Hepatocyte (in vitro differentiated cells): ENCODE measurements around the gene FGGY. TPM values are rescaled to one million over a fixed set of nuclear protein-coding genes. Genes with fewer than 3 reads are reported as not detected.

Experiments
- DNase-seq: peaks from one replicate; pipeline ENCODE4 v3.0.0-alpha.2; 2016; ENCODE audit warnings: low spot score
- H2AFZ ChIP-seq: fragments of 200-600 bp; sonication (generic); 2 replicates; pipeline ENCODE4 v1.6.0; 2016; ENCODE audit warnings: antibody characterized with exemption, mild to moderate bottlenecking
- H3K27ac ChIP-seq: fragments of 200-600 bp; sonication (generic); 2 replicates; pipeline ENCODE4 v1.5.1; 2016; ENCODE audit warnings: mild to moderate bottlenecking
- H3K27me3 ChIP-seq: fragments of 200-600 bp; sonication (generic); 2 replicates; pipeline ENCODE4 v1.6.1; 2016
- H3K36me3 ChIP-seq: fragments of 200-600 bp; sonication (generic); replicated peaks from 2 replicates; pipeline ENCODE4 v1.5.1; 2016; ENCODE audit warnings: low read depth; ENCODE audit not compliant: insufficient read depth
- H3K4me1 ChIP-seq: fragments of 200-600 bp; sonication (generic); 2 replicates; pipeline ENCODE4 v1.5.1; 2016; ENCODE audit warnings: mild to moderate bottlenecking, moderate library complexity; ENCODE audit not compliant: insufficient read depth
- H3K4me2 ChIP-seq: fragments of 200-600 bp; sonication (generic); 2 replicates; pipeline ENCODE4 v1.6.0; 2016
- H3K4me3 ChIP-seq: fragments of 200-600 bp; sonication (generic); 2 replicates; pipeline ENCODE4 v1.5.1; 2016; ENCODE audit warnings: mild to moderate bottlenecking
- H3K79me2 ChIP-seq: fragments of 200-600 bp; sonication (generic); 2 replicates; pipeline ENCODE4 v1.6.0; 2017; ENCODE audit warnings: mild to moderate bottlenecking
- H3K9me2 ChIP-seq: fragments of 200-600 bp; sonication (generic); replicated peaks from 2 replicates; pipeline ENCODE4 v1.6.0; 2017; ENCODE audit warnings: mild to moderate bottlenecking; ENCODE audit not compliant: insufficient read depth
- H3K9me3 ChIP-seq: fragments of 200-600 bp; sonication (generic); 2 replicates; pipeline ENCODE4 v1.5.1; 2016; ENCODE audit warnings: low read depth, mild to moderate bottlenecking
- H4K20me1 ChIP-seq: fragments of 200-600 bp; sonication (generic); 2 replicates; pipeline ENCODE4 v1.6.0; 2016; ENCODE audit warnings: mild to moderate bottlenecking; ENCODE audit not compliant: insufficient read depth, poor library complexity, severe bottlenecking
- CTCF ChIP-seq: fragments of 200-600 bp; sonication (generic); IDR thresholded peaks from 2 replicates; pipeline ENCODE4 v1.5.1; 2016; ENCODE audit warnings: antibody characterized with exemption, mild to moderate bottlenecking; ENCODE audit not compliant: poor library complexity
- EZH2 ChIP-seq: fragments of 200-600 bp; sonication (generic); IDR thresholded peaks from 2 replicates; pipeline ENCODE4 v1.6.1; 2016; ENCODE audit warnings: antibody characterized with exemption, mild to moderate bottlenecking, borderline replicate concordance
- EZH2phosphoT487 ChIP-seq: fragments of 200-600 bp; sonication (generic); IDR thresholded peaks from one replicate; pipeline ENCODE4 v1.6.1; 2018; ENCODE audit warnings: antibody characterized with exemption, mild to moderate bottlenecking, low read depth, moderate library complexity; ENCODE audit not compliant: unreplicated experiment, severe bottlenecking
- WGBS: methylation state at CpG from one replicate; pipeline ENCODE4 v1.1.6; 2016; ENCODE audit warnings: low lambda C conversion rate; ENCODE audit errors: missing lambda C conversion rate; 5-methylcytosine and 5-hydroxymethylcytosine counted together
- polyA plus RNA-seq: library from polyadenylated mRNA; unstranded; fragments of >200 nt; fragmentation: Nextera tagmentation; extraction: Ambion mirVana; gene quantifications from 2 replicates; pipeline ENCODE4 v1.2.1, GENCODE V29; 2016
- total RNA-seq: library from RNA; depleted of rRNA; stranded (reverse); fragments of >200 nt; gene quantifications from 2 replicates; pipeline ENCODE4 v1.2.3, GENCODE V29; 2014

FGGY gene
- total and polyA plus RNA-seq, 2 experiments from 2014 or later: 18.0 to 20.6 TPM

GRCh38 chr1:59522925-59523505, 226.1 kb downstream of the FGGY start:
- Histone ChIP-seq H3K4me2 (no peak overlapping the region), H3K27me3 (no peaks in the 10 kb centered on the region), H3K36me3 (no peaks in the 10 kb centered on the region), H3K79me2 (no peaks in the 10 kb centered on the region), H4K20me1 (no peaks in the 10 kb centered on the region), H3K9me2 (no peaks in the 10 kb centered on the region), H3K4me3 (no peak overlapping the region), H3K27ac (peak overlapping the region; percentile 76), H3K4me1 (peaks cover 4% of the 10 kb centered on the region), H2AFZ (no peak overlapping the region), H3K9me3 (no peaks in the 10 kb centered on the region)
- TF ChIP-seq EZH2 (no peak), EZH2phosphoT487 (no peak), CTCF (no peak)
- DNase-seq: peak; percentile 59
- WGBS: 73% methylated on average over 4 of the region's 4 CpGs

- no peaks in the 10 kb centered on the region for H3K9me2 ChIP-seq
- H4K20me1 ChIP-seq: no peaks in the 10 kb centered on the region
- H3K4me2 ChIP-seq: no peak overlapping the region
- no peak for DNase-seq
- no peaks in the 10 kb centered on the region for H3K9me3 ChIP-seq
- no peaks in the 10 kb centered on the region for H3K27me3 ChIP-seq
- H3K4me3 ChIP-seq: no peak overlapping the region
- 94% methylated on average over 12 of the region's 12 CpGs for WGBS
- H3K36me3 ChIP-seq: no peaks in the 10 kb centered on the region
- H3K27ac ChIP-seq: peak overlapping the region; percentile 72
- H3K79me2 ChIP-seq: no peaks in the 10 kb centered on the region
- TF ChIP-seq EZH2 (no peak), EZH2phosphoT487 (no peak), CTCF (no peak)
- peaks cover 4% of the 10 kb centered on the region for H3K4me1 ChIP-seq
- no peak overlapping the region for H2AFZ ChIP-seq
Measured at GRCh38 chr1:59523745-59524450, 227.0 kb downstream of the FGGY start.

GRCh38 chr1:59526240-59526639, 229.3 kb downstream of the FGGY start:
- Histone ChIP-seq H4K20me1 (no peaks in the 10 kb centered on the region), H3K27ac (no peak overlapping the region), H3K4me1 (peaks cover 4% of the 10 kb centered on the region), H3K4me3 (no peak overlapping the region), H3K4me2 (no peak overlapping the region), H3K36me3 (no peaks in the 10 kb centered on the region), H3K9me3 (no peaks in the 10 kb centered on the region), H3K79me2 (no peaks in the 10 kb centered on the region), H2AFZ (no peak overlapping the region), H3K27me3 (no peaks in the 10 kb centered on the region), H3K9me2 (no peaks in the 10 kb centered on the region)
- no peak for TF ChIP-seq CTCF
- TF ChIP-seq EZH2phosphoT487: no peak
- TF ChIP-seq EZH2: no peak
- no peak for DNase-seq
- 86% methylated on average over 1 of the region's 1 CpG for whole genome bisulfite sequencing
